Measurements from ENCODE around the gene SAMD4B.

The SAMD4B gene

GRCh38 chr19:39397360-39398296 is 55.4 kb downstream of the SAMD4B start:
- peak; percentile 83 for DNase-seq

GRCh38 chr19:39398297-39398864 is 56.2 kb downstream of the SAMD4B start:
- no peak for DNase-seq

- no peak for DNase-seq
Measured at GRCh38 chr19:39399668-39400050, 57.4 kb downstream of the SAMD4B start.

GRCh38 chr19:39400061-39400460 is 57.8 kb downstream of the SAMD4B start:
- no peak for DNase-seq

GRCh38 chr19:39401070-39401548 is 58.9 kb downstream of the SAMD4B start:
- DNase-seq = no peak

- DNase-seq = peak; percentile 56
Measured at GRCh38 chr19:39401549-39402345, 59.5 kb downstream of the SAMD4B start.

- DNase-seq = peak; percentile 81
Measured at GRCh38 chr19:39402346-39403300, 60.4 kb downstream of the SAMD4B start.

- peak; percentile 99 for DNase-seq
Measured at GRCh38 chr19:39403331-39404312, 61.4 kb downstream of the SAMD4B start.

- no peak for DNase-seq
Measured at GRCh38 chr19:39405261-39405957, 63.2 kb downstream of the SAMD4B start.

- DNase-seq = peak; percentile 76
Measured at GRCh38 chr19:39405958-39406655, 63.9 kb downstream of the SAMD4B start.

- peak; percentile 82 for DNase-seq
Measured at GRCh38 chr19:39406656-39407409, 64.6 kb downstream of the SAMD4B start, which contains the start of gene ZFP36. Gene ZFP36, plus strand, starts transcription at chr19:39406847. Its CDS starts 58 bp downstream, at chr19:39406905.

GRCh38 chr19:39407410-39407659 is 65.1 kb downstream of the SAMD4B start:
- DNase-seq = no peak

GRCh38 chr19:39407660-39408391 is 65.6 kb downstream of the SAMD4B start:
- DNase-seq = peak; percentile 45

GRCh38 chr19:39408392-39409207 is 66.4 kb downstream of the SAMD4B start:
- no peak for DNase-seq

- peak; percentile 84 for DNase-seq
Measured at GRCh38 chr19:39409208-39410016, 67.2 kb downstream of the SAMD4B start.
